HG02884 (cell line): ENCODE measurements around the gene ANKRD40.

Experiments
- ATAC-seq: cut with Tn5 transposase; IDR thresholded peaks from one replicate; pipeline ENCODE4 v1.9.1; 2021; ENCODE audit warnings: mild to moderate bottlenecking, moderate library complexity; ENCODE audit not compliant: unreplicated experiment

Gene ANKRD40

DNA sequence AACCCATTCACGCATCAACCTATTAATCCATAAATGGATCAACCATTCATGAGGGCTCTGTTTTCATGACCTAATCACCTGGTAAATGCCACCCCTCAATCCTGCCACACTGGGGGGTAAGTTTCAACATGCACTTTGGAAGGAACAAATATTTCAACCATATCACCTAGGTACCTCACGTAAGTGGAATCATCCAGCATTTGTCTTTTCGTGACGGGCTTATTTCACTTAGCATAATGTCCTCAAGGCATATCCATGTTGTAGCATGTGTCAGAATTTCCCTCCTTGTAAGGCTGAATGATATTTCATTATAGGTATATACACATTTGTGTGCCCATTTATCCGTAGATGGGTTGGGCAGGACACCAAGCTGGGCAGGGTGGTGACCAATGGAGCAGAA, 35.6 kb downstream of the ANKRD40 start:
- ATAC-seq: no peak

- no peak for ATAC-seq
Observed at GRCh38 chr17:50668838-50669581, 38.7 kb downstream of the ANKRD40 start.

GRCh38 chr17:50668025-50668837, 39.5 kb downstream of the ANKRD40 start:
- ATAC-seq: no peak

GRCh38 chr17:50667259-50668024, 40.3 kb downstream of the ANKRD40 start:
- ATAC-seq: no peak

DNA sequence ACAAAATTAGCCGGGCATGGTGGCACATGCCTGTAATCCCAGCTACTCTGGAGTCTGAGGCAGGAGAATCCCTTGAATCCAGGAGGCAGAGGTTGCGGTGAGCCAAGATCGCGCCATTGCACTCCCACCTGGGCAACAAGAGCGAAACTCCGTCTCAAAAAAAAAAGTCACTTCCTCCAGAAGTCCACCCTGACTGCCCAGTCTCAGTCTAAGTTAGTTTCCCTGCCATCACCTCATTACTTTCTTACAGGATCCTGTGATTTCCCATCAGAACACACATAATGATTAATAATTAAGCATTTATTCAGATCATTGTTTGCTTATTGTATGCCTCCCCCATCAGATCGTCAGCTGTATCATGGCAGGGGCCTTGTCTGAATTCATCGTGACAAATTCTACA, 41.4 kb downstream of the ANKRD40 start:
- ATAC-seq: no peak

DNA sequence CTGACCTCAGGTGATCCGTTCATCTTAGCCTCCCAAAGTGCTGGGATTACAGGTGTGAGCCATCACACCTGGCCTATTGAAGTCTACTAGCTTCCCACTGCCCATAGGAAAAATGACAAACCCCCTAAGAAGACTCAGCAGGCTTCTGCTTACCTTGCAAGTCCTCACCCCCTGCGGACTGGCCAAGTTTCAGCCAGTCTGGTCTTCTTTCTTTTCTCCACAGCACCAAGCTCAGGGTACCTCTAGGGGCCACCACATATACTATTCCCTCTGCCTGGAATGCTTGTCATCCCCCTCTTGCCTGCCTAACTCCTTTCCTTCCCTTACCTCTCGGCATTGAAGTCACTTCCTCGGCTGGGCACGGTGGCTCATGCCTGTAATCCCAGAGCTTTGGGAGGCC, 41.9 kb downstream of the ANKRD40 start:
- no peak for ATAC-seq

DNA sequence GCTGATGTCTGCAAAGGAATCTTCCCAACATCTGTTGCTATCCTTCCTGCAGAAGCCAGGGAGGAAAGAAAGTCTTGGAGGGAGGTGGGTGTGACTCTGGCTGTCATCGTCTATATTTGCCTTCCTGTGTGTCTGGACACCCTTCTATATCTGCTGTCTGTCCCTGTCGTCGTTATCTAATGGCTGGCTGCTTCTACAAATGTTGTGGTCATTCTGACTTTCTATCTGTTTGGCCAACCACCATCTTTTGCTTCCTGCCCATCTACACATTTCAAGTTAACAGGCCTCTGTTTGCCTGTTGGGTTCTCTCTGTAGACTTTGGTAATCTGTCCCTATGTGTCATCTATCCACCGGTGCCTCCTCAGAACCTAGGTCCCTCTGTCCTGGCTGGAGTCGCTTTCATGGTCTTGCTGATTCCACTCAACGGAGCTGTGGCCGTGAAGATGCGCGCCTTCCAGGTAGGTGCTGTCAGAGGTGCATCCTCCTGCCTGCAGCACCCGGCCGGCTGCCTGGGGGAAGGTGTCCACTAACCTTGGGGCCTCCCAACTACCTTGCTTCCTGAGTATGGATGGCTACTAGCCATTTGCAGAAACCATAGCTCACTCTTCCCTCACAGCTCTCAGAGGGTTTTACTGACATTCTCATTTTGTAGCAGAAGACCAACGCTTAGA, 42.8 kb downstream of the ANKRD40 start:
- ATAC-seq: no peak

- no peak for ATAC-seq
Observed at GRCh38 chr17:50663812-50664374, 43.8 kb downstream of the ANKRD40 start.

GRCh38 chr17:50662632-50663225, 45.0 kb downstream of the ANKRD40 start:
- no peak for ATAC-seq

GRCh38 chr17:50661795-50662391, 45.8 kb downstream of the ANKRD40 start:
- no peak for ATAC-seq

- no peak for ATAC-seq
Observed at GRCh38 chr17:50661348-50661747, 46.4 kb downstream of the ANKRD40 start.

- no peak for ATAC-seq
Observed at GRCh38 chr17:50660887-50661345, 46.8 kb downstream of the ANKRD40 start.

DNA sequence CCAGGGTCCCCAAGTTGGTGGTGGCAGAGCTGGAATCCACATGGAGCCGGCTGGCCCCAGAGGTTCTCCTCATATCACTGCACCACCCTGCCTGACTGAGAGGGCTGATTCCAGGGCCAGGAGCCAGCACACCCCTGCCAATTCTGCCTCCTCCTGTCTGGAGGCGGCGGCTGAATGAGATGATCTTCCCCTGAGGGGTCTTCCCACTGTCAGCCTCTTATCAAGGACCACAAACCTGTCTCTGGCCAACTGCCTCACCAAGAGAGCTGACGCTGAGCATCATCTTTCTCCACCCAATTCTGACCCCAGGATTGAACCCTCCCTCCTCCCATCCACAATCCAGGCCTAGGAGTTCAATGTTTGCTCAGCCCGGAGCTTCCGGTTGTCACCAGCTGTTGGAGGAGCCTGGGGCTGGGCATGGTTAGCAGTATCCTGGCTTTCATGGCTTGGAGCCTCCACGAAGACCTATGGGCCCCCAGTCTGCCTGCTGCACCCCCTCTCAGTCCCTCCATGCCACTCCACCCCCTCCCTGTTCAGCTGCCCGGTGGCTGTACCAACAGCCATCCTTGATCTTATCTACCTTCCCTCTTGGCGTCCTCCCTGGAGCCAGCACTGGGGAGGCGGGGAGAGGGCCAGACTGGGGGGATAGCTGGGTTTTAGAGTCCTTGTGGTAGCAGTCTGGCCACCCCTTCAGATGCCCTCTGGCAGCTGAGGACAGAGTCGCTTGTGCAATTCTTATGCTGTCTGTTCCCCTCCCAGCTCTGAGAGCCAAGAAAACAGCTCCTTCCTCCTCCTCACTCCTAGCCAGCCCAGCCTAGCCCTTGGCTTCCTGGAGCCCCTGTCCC, 47.5 kb downstream of the ANKRD40 start:
- no peak for ATAC-seq

- ATAC-seq: no peak
Observed at GRCh38 chr17:50659179-50659578, 48.5 kb downstream of the ANKRD40 start.

- ATAC-seq: no peak
Observed at GRCh38 chr17:50658616-50659015, 49.1 kb downstream of the ANKRD40 start.

DNA sequence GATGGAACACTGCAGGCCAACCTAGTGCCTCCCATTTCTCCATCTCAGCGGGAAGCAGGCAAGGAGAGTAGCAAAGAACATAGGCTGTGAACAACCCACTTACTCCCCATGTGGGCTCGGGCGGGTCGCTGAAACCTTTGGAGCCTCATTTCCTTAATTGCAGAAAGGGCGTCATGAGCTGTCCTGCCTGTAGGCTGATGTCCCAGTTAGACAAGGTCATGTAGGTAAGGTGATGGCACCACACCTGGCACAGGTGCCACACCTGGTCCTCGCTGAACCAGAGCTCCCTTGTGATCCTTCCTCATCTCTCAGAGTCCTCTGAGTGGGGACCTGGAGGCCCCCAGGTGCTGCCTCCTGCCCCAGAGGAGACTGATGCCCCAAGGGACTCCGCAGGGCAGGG, 50.1 kb downstream of the ANKRD40 start:
- no peak for ATAC-seq

- no peak for ATAC-seq
Observed at GRCh38 chr17:50657054-50657453, 50.7 kb downstream of the ANKRD40 start.

GRCh38 chr17:50656509-50656908, 51.2 kb downstream of the ANKRD40 start:
- ATAC-seq: no peak

- no peak for ATAC-seq
Observed at GRCh38 chr17:50653738-50654137, 54.0 kb downstream of the ANKRD40 start.
